Natural killer cell treated with Interleukin-12 subunit alpha and Interleukin-12 subunit beta and Interleukin-15 and Interleukin-18, amount 100 ng/mL, for 72 hours (primary cell): ENCODE measurements around the gene GMDS. TPM values are rescaled to one million over a fixed set of nuclear protein-coding genes. Genes with fewer than 3 reads are reported as not detected.

Experiments
- ATAC-seq, 2 donors: fragments of 150-1000 bp; cut with Tn5 transposase in 1 of 2; sonication (Bioruptor Pico), chemical (Tn5 transposase) in 1 of 2; 2 replicates each; pipeline ENCODE4 v1.10.0; 2021
- DNase-seq: peaks from one replicate; pipeline ENCODE4 v3.0.0; 2022; ENCODE audit warnings: low spot score
- H3K27ac Mint-ChIP-seq, 2 donors: 1 replicate in 1 of 2; 2 replicates in 1 of 2; pipeline ENCODE4 v1.8.0; 2022; ENCODE audit warnings: mixed read lengths in 2 of 2, mild to moderate bottlenecking in 1 of 2, moderate library complexity in 1 of 2
- H3K27me3 Mint-ChIP-seq, 2 donors: 1 replicate in 1 of 2; 2 replicates in 1 of 2; pipeline ENCODE4 v1.8.0; 2022; ENCODE audit warnings: mixed read lengths in 2 of 2
- H3K36me3 Mint-ChIP-seq: one replicate; pipeline ENCODE4 v1.8.0; 2022; ENCODE audit warnings: mixed read lengths
- H3K4me1 Mint-ChIP-seq, 2 donors: 1 replicate in 1 of 2; 2 replicates in 1 of 2; pipeline ENCODE4 v1.8.0; 2022; ENCODE audit warnings: low read depth in 2 of 2, mixed read lengths in 2 of 2, mild to moderate bottlenecking in 1 of 2
- H3K4me3 Mint-ChIP-seq: one replicate; pipeline ENCODE4 v1.8.0; 2022; ENCODE audit warnings: mixed read lengths
- H3K9me3 Mint-ChIP-seq: 2 replicates; pipeline ENCODE4 v1.8.0; 2022; ENCODE audit warnings: mixed read lengths
- total RNA-seq, 2 donors: library from RNA; stranded (reverse); gene quantifications; one replicate each; pipeline ENCODE4 v1.2.3, GENCODE V29; 2022

Gene GMDS
- total RNA-seq, 2 donors from 2014 or later, result 23.7 to 39.4 TPM

DNA sequence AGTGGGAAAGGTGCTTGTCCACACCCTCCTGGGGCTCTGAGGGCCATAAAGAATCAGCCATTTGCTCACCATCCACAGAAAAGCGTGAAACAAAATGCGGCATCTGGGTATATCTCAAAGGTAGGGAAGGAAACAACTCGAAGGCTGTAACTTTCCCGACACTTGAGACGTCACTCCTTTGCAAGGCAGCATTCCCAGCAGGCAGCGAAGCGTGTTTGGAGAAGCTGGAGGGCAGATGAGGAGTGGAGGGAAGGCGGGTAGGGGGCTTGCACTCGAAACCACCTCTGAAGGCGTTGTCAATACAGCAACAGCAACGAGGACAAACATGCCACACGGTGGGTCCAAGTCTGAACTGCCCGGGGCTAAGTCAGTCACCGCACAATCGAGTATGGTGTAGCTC is 537.3 kb downstream of the GMDS start:
- H3K9me3 Mint-ChIP-seq, result no peaks in the 10 kb centered on the region
- no peaks in the 10 kb centered on the region for H3K36me3 Mint-ChIP-seq
- H3K27ac Mint-ChIP-seq, result no peak overlapping the region
- DNase-seq (no peak), ATAC-seq (no peak)
- H3K27me3 Mint-ChIP-seq, result no peaks in the 10 kb centered on the region
- H3K4me3 Mint-ChIP-seq, result no peak overlapping the region
- no peaks in the 10 kb centered on the region for H3K4me1 Mint-ChIP-seq

DNA sequence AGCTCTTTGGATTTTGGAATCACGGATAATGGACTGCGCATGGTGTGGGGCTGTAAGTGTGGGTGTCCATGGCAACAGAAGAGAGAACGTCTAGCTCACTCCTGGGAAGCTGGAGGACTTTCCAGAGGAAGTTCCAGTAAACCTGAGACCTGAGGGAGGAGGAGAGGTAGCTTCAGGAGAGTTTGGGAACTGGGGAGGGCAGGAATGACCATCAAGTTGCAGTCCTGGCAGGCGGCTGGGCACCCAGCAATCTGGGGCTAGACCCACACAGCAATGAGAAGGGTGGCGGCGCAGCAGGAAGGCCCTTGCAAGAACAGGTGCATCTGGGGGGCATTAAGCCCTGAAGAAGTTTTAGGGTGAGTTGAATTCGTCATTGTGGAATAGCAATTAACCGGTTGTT is 539.8 kb downstream of the GMDS start:
- H3K27me3 Mint-ChIP-seq, result no peaks in the 10 kb centered on the region
- no peaks in the 10 kb centered on the region for H3K9me3 Mint-ChIP-seq
- no peaks in the 10 kb centered on the region for H3K4me1 Mint-ChIP-seq
- ATAC-seq, result no peak
- no peak for DNase-seq
- no peaks in the 10 kb centered on the region for H3K36me3 Mint-ChIP-seq
- H3K4me3 Mint-ChIP-seq, result no peak overlapping the region
- H3K27ac Mint-ChIP-seq, result no peak overlapping the region

DNA sequence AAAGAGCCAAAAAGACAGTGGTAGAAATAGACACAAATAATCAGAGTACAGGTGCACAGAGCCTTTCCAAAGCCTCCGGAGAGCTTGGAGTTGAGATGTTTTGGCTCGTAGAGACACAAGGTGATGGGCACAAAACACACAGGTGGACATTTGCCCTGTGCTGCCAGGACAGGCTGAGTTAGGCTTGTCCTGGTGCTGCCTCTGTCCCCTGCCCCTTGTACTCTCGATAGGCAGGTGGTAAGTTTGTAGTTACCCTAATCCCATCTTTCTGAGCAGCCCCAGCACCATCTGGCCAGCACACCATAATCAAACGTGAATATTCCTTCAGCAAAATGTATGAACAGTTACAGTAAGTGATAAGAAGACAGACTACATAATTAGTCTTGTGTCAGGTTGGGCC is 540.2 kb downstream of the GMDS start:
- no peak for DNase-seq
- H3K4me3 Mint-ChIP-seq, result no peak overlapping the region
- H3K36me3 Mint-ChIP-seq, result no peaks in the 10 kb centered on the region
- H3K9me3 Mint-ChIP-seq, result no peaks in the 10 kb centered on the region
- ATAC-seq, result no peak
- H3K4me1 Mint-ChIP-seq, result no peaks in the 10 kb centered on the region
- no peaks in the 10 kb centered on the region for H3K27me3 Mint-ChIP-seq
- H3K27ac Mint-ChIP-seq, result no peak overlapping the region

DNA sequence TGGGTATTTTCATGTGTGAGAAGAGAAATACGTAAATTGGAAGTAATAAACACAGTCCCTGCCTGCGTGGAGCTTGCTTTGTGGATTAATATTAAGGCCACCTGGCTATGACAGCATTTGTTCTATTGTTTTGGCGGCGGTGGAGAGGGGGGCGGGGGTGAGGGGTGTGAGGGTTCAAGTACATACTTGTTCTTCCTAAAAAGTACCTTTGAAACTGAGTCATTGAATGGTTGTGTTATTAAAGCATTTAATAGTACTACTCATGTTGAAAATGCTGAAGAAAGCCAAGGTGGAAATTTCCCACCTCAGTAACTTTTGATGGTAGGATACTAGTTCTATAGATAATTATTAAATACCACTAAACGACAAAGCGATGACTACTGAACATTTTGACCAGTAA is 540.7 kb downstream of the GMDS start:
- Mint-ChIP-seq H3K36me3 (no peaks in the 10 kb centered on the region), H3K9me3 (no peaks in the 10 kb centered on the region), H3K4me1 (no peaks in the 10 kb centered on the region), H3K4me3 (no peak overlapping the region), H3K27me3 (no peaks in the 10 kb centered on the region), H3K27ac (no peak overlapping the region)
- ATAC-seq, result no peak
- DNase-seq, result no peak

DNA sequence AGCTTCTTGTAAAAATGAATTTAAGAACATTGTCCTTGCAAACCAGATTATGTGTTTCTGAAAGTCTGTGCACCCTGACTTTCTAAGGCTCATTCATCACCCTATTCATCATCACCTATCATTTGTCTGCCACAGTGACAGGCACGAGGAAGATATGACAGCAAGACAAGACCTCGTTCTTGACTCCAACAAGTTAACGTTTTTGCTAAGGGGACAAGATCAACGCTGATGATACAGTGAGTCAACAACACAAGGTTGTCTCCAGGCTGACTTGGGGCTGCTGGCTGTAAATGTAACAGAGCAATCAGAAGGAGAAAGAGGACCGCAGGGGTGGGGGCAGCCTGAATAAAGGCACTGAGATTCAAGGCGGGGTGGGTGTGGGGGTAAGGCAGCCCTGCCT is 541.5 kb downstream of the GMDS start:
- ATAC-seq (no peak), DNase-seq (no peak)
- H3K27me3 Mint-ChIP-seq, result no peaks in the 10 kb centered on the region
- H3K4me3 Mint-ChIP-seq, result no peak overlapping the region
- H3K27ac Mint-ChIP-seq, result no peak overlapping the region
- no peaks in the 10 kb centered on the region for H3K4me1 Mint-ChIP-seq
- H3K9me3 Mint-ChIP-seq, result no peaks in the 10 kb centered on the region
- no peaks in the 10 kb centered on the region for H3K36me3 Mint-ChIP-seq

DNA sequence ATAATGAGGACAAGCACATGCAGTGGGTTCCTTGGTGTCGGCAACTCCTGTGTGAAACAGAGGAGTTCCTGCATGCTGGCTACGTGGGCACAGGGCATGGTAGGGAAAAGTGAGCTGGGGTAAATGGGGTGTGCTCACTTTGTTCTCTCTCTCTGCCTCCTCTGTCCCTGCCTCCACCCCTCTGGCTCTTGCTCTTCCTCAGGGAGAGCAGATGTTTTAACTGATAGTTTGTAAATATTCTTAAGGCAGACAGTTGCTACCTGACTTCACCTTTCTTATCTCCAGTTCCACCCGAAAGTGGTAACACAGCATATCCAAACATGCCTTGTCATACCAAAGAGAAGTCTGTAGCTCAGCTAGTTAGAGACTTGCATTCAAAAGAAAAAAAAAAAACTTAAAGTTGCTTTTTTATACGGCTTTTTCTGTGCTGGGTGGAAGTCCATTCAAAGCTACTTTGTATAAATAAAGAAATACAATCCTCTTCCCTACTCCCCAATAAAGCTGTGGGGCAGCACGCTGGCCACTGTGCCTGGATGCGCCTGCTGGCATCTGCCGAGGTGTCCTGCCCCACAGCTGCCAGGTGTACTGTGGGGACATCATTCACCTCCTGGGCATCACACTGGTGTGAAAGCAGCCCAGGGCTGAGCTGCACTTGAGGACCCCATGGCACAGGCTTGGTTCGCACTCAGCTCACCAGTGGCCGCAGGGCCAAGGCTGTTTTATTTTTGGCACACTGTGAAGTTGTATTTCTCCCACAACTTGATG is 542.1 kb downstream of the GMDS start:
- no peak overlapping the region for H3K27ac Mint-ChIP-seq
- no peaks in the 10 kb centered on the region for H3K36me3 Mint-ChIP-seq
- no peak overlapping the region for H3K4me3 Mint-ChIP-seq
- no peak for ATAC-seq
- no peaks in the 10 kb centered on the region for H3K9me3 Mint-ChIP-seq
- no peak for DNase-seq
- no peaks in the 10 kb centered on the region for H3K27me3 Mint-ChIP-seq
- no peaks in the 10 kb centered on the region for H3K4me1 Mint-ChIP-seq

DNA sequence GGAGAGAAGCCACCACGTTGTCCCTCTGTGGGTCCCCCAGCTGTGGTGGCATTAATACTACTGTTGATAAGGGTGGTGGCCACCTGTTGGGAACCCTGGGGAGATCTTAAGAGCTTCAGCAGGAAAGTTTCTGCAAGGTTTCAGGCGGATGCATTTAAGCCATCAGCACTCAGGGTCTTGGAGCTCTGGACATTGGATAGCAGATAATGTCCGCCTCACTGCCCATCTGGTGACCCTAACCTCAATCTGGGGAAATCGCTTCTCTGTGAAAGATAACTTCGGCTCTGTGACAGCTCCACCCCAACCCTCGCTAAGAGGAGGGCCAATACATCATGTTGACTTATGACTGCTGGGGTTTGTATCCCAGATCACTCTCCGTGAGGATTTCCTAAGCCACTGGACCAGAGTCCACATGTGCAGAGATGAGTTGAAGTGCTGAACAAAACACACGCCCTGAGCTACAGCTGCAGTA is 542.8 kb downstream of the GMDS start:
- no peaks in the 10 kb centered on the region for H3K27me3 Mint-ChIP-seq
- no peak overlapping the region for H3K27ac Mint-ChIP-seq
- H3K4me3 Mint-ChIP-seq, result no peak overlapping the region
- ATAC-seq, result no peak
- DNase-seq, result no peak
- no peaks in the 10 kb centered on the region for H3K9me3 Mint-ChIP-seq
- H3K4me1 Mint-ChIP-seq, result no peaks in the 10 kb centered on the region
- H3K36me3 Mint-ChIP-seq, result no peaks in the 10 kb centered on the region

DNA sequence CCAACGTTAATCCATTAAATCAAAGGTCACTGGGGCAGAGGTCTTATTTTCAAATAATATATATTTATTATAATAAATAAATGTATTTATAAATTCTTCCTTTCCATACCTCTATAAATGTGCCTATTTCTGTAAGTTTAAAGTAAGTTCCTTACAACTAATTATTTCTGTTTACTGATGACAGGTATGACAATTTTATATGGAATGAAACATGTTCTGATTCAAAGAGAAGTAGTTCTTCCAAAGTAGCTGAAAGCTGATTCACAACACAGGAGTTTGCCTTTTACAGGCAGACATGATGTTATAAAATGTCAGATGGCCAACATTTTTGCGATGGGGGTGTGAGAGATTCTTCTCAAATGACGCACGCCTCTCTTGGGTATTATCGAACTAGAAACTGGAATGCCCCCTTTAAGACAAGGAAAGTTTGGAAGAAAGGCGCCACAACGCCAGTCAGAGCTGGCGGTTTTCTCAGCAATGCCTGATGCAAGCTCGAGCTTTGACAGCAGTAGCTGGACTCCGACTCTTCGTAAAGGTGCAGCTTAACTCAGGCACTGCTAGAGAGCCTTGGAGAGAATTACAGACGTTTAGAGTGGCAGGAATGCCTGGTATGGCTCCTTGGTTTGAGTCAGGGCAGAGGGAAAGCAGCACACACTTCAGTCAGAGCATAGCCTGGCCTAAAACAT is 543.6 kb downstream of the GMDS start:
- no peaks in the 10 kb centered on the region for H3K36me3 Mint-ChIP-seq
- H3K4me3 Mint-ChIP-seq, result no peak overlapping the region
- H3K27me3 Mint-ChIP-seq, result no peaks in the 10 kb centered on the region
- H3K9me3 Mint-ChIP-seq, result no peaks in the 10 kb centered on the region
- no peak for ATAC-seq
- H3K4me1 Mint-ChIP-seq, result no peaks in the 10 kb centered on the region
- no peak for DNase-seq
- no peak overlapping the region for H3K27ac Mint-ChIP-seq

DNA sequence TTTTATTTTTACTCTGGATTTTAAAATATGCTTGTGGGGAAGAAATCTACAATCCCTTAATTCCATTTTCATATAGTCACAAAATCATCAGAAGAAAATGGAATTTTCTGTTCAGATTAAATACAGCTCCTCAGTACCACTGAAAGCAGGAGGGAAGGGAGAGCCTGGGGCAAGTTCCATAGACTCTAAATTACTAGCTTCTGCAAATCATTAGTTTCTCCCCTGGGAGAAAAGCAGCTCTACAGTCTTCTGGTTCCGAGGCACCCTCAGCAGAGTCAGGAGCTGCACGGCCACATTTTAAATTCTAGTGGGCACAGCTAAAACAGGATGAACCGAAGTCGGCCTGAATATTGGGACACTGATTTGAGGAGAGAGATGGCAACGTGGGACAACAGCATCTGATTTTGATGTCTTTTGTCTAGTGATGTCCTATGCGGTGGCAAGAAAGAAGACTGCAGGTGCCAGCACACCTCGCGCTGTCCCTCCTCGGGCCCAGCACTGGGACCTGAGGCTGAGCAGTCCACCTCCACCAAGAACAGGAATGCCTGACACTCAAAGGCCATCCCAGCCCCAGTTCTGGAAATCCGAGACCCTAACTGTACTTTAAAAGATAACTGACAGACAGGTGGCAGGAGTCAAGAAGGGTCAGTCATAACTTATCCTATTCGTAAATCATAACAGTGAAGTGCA is 545.0 kb downstream of the GMDS start:
- Mint-ChIP-seq H3K27ac (no peak overlapping the region), H3K4me1 (no peaks in the 10 kb centered on the region), H3K36me3 (no peaks in the 10 kb centered on the region), H3K9me3 (no peaks in the 10 kb centered on the region), H3K4me3 (no peak overlapping the region), H3K27me3 (no peaks in the 10 kb centered on the region)
- ATAC-seq (no peak), DNase-seq (no peak)

DNA sequence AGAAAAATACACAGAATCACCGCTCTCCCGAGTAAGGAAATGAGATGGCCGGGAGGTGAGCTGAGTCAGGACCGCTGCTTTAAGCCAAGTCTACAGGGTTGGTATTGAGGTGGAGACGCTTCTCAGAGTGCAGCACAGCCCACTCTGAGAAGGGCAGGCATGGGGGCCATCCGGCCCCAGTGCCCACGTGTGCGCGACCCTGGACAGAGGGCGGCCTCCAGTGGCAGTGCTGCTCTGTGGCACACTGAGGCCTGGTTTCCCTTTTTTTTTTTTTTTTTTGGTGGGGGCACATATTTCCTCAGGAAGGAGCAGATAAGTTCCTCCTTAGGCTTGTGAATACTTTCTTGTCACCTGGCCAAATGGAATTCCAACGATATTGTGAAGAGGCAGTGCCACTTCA is 546.9 kb downstream of the GMDS start:
- Mint-ChIP-seq H3K27ac (no peak overlapping the region), H3K36me3 (no peaks in the 10 kb centered on the region), H3K4me1 (no peaks in the 10 kb centered on the region), H3K9me3 (no peaks in the 10 kb centered on the region), H3K4me3 (no peak overlapping the region), H3K27me3 (no peaks in the 10 kb centered on the region)
- DNase-seq (no peak), ATAC-seq (no peak)

DNA sequence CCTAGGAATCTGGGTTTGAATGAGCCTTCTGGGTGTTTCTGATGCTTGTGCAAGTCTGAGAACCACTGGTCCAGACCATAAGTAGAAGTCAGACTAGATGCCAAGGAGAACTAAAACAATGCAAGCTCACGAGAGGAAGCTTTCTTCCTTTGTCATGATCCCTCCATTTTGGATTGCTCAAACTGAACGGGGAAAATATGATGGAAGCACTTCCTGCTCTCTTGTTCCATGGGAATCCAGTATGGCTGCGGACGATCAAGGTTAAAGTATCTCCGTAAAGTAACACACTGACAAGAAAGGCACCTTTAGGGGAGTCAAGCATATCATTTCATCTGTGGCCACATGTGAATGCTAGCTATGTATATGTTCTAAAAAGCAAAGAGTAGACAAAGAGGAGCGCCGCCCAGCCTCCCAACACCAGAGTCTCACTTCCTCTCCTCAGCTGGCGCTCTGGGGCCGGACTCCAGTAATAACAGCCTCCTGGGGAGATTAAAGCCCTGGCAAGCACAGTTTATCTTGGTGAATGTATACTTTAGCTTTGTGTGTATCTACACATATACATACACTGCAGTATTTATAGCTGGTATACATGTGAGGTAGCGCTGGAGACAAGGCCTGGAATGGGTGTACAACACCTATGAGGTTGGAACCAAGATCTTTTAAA is 547.6 kb downstream of the GMDS start:
- Mint-ChIP-seq H3K9me3 (no peaks in the 10 kb centered on the region), H3K27me3 (no peaks in the 10 kb centered on the region), H3K36me3 (no peaks in the 10 kb centered on the region)

DNA sequence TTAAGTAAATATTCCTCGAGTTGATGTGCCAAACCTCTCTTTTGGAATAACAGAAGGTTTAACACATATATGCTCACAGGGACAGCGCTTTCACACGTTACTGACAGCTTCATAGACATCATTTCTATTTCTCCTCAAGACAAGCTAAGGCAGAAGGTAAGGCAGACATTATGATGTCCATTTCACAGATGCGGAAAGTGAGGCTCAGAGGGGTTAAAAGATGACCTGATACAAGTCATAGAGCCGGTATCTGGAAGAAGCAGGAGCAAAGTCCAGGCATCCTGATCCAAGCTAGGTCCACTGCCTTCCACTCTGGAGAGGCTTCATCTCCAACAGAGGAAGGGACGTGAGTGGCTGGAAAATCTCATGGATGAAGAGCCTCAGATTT is 548.9 kb downstream of the GMDS start:
- Mint-ChIP-seq H3K27me3 (no peaks in the 10 kb centered on the region), H3K36me3 (no peaks in the 10 kb centered on the region), H3K9me3 (no peaks in the 10 kb centered on the region), H3K27ac (no peak overlapping the region), H3K4me3 (no peak overlapping the region), H3K4me1 (no peaks in the 10 kb centered on the region)
- DNase-seq (no peak), ATAC-seq (no peak)

More for the DNA sequence above, 547.6 kb downstream of the GMDS start:
- DNase-seq (no peak), ATAC-seq (no peak)
- Mint-ChIP-seq H3K4me3 (no peak overlapping the region), H3K4me1 (no peaks in the 10 kb centered on the region), H3K27ac (no peak overlapping the region)

DNA sequence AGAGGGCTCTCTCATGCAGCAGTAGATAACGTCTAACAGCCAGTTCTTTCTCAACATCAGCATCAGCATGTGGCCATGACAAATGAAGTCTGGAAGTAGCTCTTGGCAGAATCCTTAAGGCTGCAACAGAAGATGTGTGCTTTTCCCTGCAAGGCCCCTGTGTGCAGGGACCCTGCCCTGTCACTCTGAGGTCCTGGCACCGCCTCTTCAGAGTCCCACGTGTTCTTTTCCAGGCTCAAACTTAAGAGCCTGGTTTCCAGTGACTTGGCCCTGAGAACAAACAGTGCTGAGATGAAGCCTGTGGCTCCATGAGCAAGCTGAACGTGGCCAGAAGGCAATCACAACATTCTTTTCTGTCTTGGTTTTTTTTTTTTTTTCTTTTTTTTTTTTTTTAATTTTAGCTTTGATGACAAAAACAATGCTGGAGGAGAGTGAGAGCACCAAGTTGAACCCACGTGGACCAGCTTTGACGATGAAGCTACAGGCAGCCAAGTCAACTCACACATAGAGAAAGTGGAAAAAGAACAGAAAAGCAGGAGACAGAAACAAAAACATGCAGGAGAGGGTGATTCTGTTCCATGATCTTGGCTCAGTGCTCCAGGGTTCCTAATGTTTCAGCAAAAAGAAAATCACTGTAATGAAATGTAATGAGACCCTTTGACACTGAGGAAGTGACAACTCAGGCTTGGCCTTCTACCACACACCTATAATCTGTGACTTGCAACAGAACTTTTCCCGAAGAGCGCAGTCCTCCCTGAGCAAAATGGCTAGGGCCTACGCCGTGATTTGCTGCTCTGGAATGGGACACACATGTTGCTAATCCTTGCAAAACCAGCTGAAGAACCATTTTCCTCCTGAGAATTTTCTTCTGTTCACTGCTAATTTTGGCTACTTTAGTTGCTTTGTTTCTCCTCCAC is 549.6 kb downstream of the GMDS start:
- DNase-seq (no peak), ATAC-seq (no peak)
- Mint-ChIP-seq H3K4me3 (no peak overlapping the region), H3K27me3 (no peaks in the 10 kb centered on the region), H3K4me1 (no peaks in the 10 kb centered on the region), H3K9me3 (no peaks in the 10 kb centered on the region), H3K27ac (no peak overlapping the region), H3K36me3 (no peaks in the 10 kb centered on the region)
